K562 (cell line): ENCODE results near the gene NFKBIA. TPM values are rescaled to one million over a fixed set of nuclear protein-coding genes. Genes with fewer than 3 reads are reported as not detected.
A peak's percentile ranks its signal among the peaks of the same experiment; 100 is the strongest.

Experiments
- ARNT ChIP-seq, 2 experiments: fragments of 450-650 bp; IDR thresholded peaks; 2 replicates each; pipeline ENCODE4 v1.6.1; 2016; ENCODE audit warnings: mild to moderate bottlenecking in 1 of 2
- BRD4 ChIP-seq: fragments of 200-600 bp; sonication (generic); IDR thresholded peaks from 2 replicates; pipeline ENCODE4 v1.6.1; 2017; ENCODE audit warnings: inconsistent platforms
- CC2D1A ChIP-seq: fragments of 450-650 bp; IDR thresholded peaks from 2 replicates; pipeline ENCODE4 v1.6.1; 2017; ENCODE audit warnings: mild to moderate bottlenecking
- CLOCK ChIP-seq: fragments of 250-450 bp; sonication (Bioruptor Pico); IDR thresholded peaks from 2 replicates; pipeline ENCODE4 v1.4.0; 2020; ENCODE audit warnings: mild to moderate bottlenecking, moderate library complexity, borderline replicate concordance
- COPS2 ChIP-seq: fragments of 450-650 bp; conservative IDR thresholded peaks from 2 replicates; pipeline ENCODE4 v1.6.1; 2016; ENCODE audit warnings: mild to moderate bottlenecking, moderate library complexity
- DACH1 ChIP-seq: fragments of 450-650 bp; IDR thresholded peaks from 2 replicates; pipeline ENCODE4 v1.6.1; 2018; ENCODE audit not compliant: partially characterized antibody
- DNMT1 ChIP-seq: fragments of 450-650 bp; IDR thresholded peaks from 2 replicates; pipeline ENCODE4 v1.6.1; 2016; ENCODE audit warnings: antibody characterized with exemption, mild to moderate bottlenecking
- FUS ChIP-seq: fragments of 200-400 bp; formaldehyde crosslinking; optimal IDR thresholded peaks from 2 replicates; pipeline ENCODE3; 2017; ENCODE audit warnings: low read depth, low read length
- GABPB2 ChIP-seq: fragments of 250-450 bp; sonication (Bioruptor Pico); conservative IDR thresholded peaks from 2 replicates; pipeline ENCODE4 v1.5.1; 2021; ENCODE audit warnings: mild to moderate bottlenecking
- HDAC1 ChIP-seq, 2 experiments: fragments of 450-650 bp; IDR thresholded peaks; 2 replicates each; pipeline ENCODE4 v1.6.1; 2016 to 2017; ENCODE audit warnings: inconsistent platforms in 1 of 2, mild to moderate bottlenecking in 1 of 2, moderate library complexity in 1 of 2
- HNRNPLL ChIP-seq: fragments of 200-400 bp; formaldehyde crosslinking; IDR thresholded peaks from 2 replicates; pipeline ENCODE4 v1.6.1; 2017; ENCODE audit warnings: low read length, low read depth, mild to moderate bottlenecking; ENCODE audit not compliant: poor library complexity, severe bottlenecking
- JUND ChIP-seq, 2 experiments: IDR thresholded peaks; 2 replicates in 1 of 2; 3 replicates in 1 of 2; pipeline ENCODE4 v1.6.1; 2011; ENCODE audit warnings: borderline replicate concordance in 2 of 2, low read depth in 2 of 2, low read length in 2 of 2, improper control_type of control experiment in 1 of 2, missing biosample characterization in 1 of 2, missing genetic modification characterization in 1 of 2, missing genetic modification reagents in 1 of 2
- MEF2D ChIP-seq: conservative IDR thresholded peaks from 2 replicates; pipeline ENCODE4 v1.6.1; 2016; ENCODE audit warnings: low read depth, missing genetic modification characterization, missing compliant biosample characterization
- POLR2B ChIP-seq: fragments of 450-650 bp; IDR thresholded peaks from 2 replicates; pipeline ENCODE4 v1.6.1; 2018; ENCODE audit warnings: low read depth; ENCODE audit not compliant: partially characterized antibody
- PREB ChIP-seq: sonication (generic); formaldehyde crosslinking; IDR thresholded peaks from 2 replicates; pipeline ENCODE4 v1.8.1; 2023; ENCODE audit warnings: mild to moderate bottlenecking, missing genetic modification reagents
- RBFOX2 ChIP-seq: fragments of 200-400 bp; formaldehyde crosslinking; IDR thresholded peaks from 2 replicates; pipeline ENCODE4 v1.6.1; 2017; ENCODE audit warnings: low read depth, mild to moderate bottlenecking, low read length, moderate library complexity
- SMAD2 ChIP-seq: fragments of 150-350 bp; IDR thresholded peaks from 2 replicates; pipeline ENCODE4 v1.6.1; 2014; ENCODE audit warnings: low read depth, mild to moderate bottlenecking, low read length
- SMARCC2 ChIP-seq: fragments of 450-650 bp; IDR thresholded peaks from 2 replicates; pipeline ENCODE4 v1.6.1; 2017; ENCODE audit warnings: antibody characterized with exemption, moderate library complexity, mild to moderate bottlenecking, low read depth
- STAG1 ChIP-seq: sonication (generic); formaldehyde crosslinking; IDR thresholded peaks from 2 replicates; pipeline ENCODE4 v1.5.0; 2020; ENCODE audit warnings: missing genetic modification reagents, borderline replicate concordance
- ZMIZ1 ChIP-seq, 2 experiments: fragments of 150-350 bp in 1 of 2; IDR thresholded peaks; 2 replicates each; pipeline ENCODE4 v1.6.1; 2012 to 2016; ENCODE audit warnings: low read depth in 2 of 2, low read length in 2 of 2, mild to moderate bottlenecking in 1 of 2, moderate library complexity in 1 of 2
- ZNF444 ChIP-seq: fragments of 250-450 bp; sonication (Bioruptor Pico); IDR thresholded peaks from 2 replicates; pipeline ENCODE4 v1.4.0; 2020; ENCODE audit warnings: mild to moderate bottlenecking, moderate library complexity
- ZNF561 ChIP-seq: fragments of 450-650 bp; formaldehyde crosslinking; conservative IDR thresholded peaks from 2 replicates; pipeline ENCODE4 v1.4.0; 2020; ENCODE audit warnings: mild to moderate bottlenecking, moderate library complexity
- ZNF57 ChIP-seq: fragments of 450-650 bp; formaldehyde crosslinking; IDR thresholded peaks from 2 replicates; pipeline ENCODE4 v1.4.0; 2020; ENCODE audit warnings: mild to moderate bottlenecking, moderate library complexity
- ZNF583 ChIP-seq: fragments of 250-450 bp; sonication (Bioruptor Pico); IDR thresholded peaks from 2 replicates; pipeline ENCODE4 v1.4.0; 2020
- polyA plus RNA-seq, 8 experiments: library from polyadenylated mRNA; depleted of rRNA in 4 of 8; stranded (reverse) in 5 of 8; unstranded in 3 of 8; fragments of >200 nt; fragmentation: Nextera tagmentation in 2 of 8; fragmentation: Illumina TruSeq in 1 of 8; extraction: Ambion mirVana in 2 of 8; extraction: Trizol in 1 of 8; gene quantifications; 2 replicates each; pipeline versions ENCODE4 v1.2.1 to v1.2.3, GENCODE V29; 2011 to 2014; ENCODE audit warnings: inconsistent platforms in 1 of 8, missing spikeins in 1 of 8
- total RNA-seq, 7 experiments: library from RNA; depleted of rRNA in 6 of 7; stranded (reverse); fragments of >200 nt in 6 of 7; fragmentation: Illumina TruSeq in 2 of 7; extraction: Trizol in 2 of 7; gene quantifications; 2 replicates each; pipeline versions ENCODE4 v1.2.1 to v1.2.3, GENCODE V29; 2011 to 2021; ENCODE audit warnings: low replicate concordance in 1 of 7

The NFKBIA gene
- total and polyA plus RNA-seq, 9 of the 15 experiments (the other 6 are each of a cell fraction or from before 2014, with no cell fraction given) = 6.9 to 31.8 (median 18.2) TPM

GRCh38 chr14:35435177-35435576 is 30.6 kb upstream of the NFKBIA start (continued):
- no peak for TF ChIP-seq ZNF583
- 0 out of 2 replicates have a peak, but pooled peaks have one; percentile 52 for TF ChIP-seq MEF2D (tag)
- no peak for TF ChIP-seq RBFOX2
- TF ChIP-seq ARNT (IDR thresholded peaks at IDR 0.05) = no peak
- TF ChIP-seq DNMT1 = no peak
- TF ChIP-seq DACH1 = peak; percentile 29
- TF ChIP-seq ZNF444 (CRISPR knock-in tag) = no peak
- no peak for TF ChIP-seq ZNF57
- TF ChIP-seq CC2D1A = no peak
- TF ChIP-seq COPS2 = no peak
- TF ChIP-seq POLR2B = no peak
- TF ChIP-seq ZNF561 (CRISPR knock-in tag) = no peak
- no peak for TF ChIP-seq BRD4
- no peak for TF ChIP-seq ZMIZ1 (IDR thresholded peaks at IDR 0.05; ENCODE audit: low read depth in 2 of 2, low read length in 2 of 2)
- TF ChIP-seq HNRNPLL = no peak
- peak; percentile 44; the same call in 1 of the 2 replicates for TF ChIP-seq SMARCC2
- no peak for TF ChIP-seq SMAD2
- TF ChIP-seq STAG1 = no peak
- no peak for TF ChIP-seq FUS
- no peak for TF ChIP-seq CLOCK (CRISPR knock-in tag)
- no peak for TF ChIP-seq GABPB2 (CRISPR knock-in tag)
- peak; percentile 92 for TF ChIP-seq JUND (IDR thresholded peaks at IDR 0.05; ENCODE audit: borderline replicate concordance, low read depth, low read length)
- TF ChIP-seq JUND (tag; IDR thresholded peaks at IDR 0.05; ENCODE audit: borderline replicate concordance, low read depth, low read length) = peak; percentile 90
- TF ChIP-seq HDAC1 (IDR thresholded peaks at IDR 0.05) = no peak
- no peak for TF ChIP-seq PREB (CRISPR knock-in tag)
